Astrocyte of the cerebellum (primary cell): ENCODE results near the gene RASIP1.

Experiments
- DNase-seq: peaks from one replicate; pipeline ENCODE4 v3.0.0-alpha.2; 2011; ENCODE audit warnings: low read depth
- H3K4me3 ChIP-seq: 2 replicates; pipeline ENCODE4 v1.5.1; 2011; ENCODE audit warnings: mild to moderate bottlenecking, low read depth, low read length, moderate library complexity
- in situ Hi-C: cut with HindIII; loops from 2 replicates; pipeline ENCODE4 v1.10.0; 2017; ENCODE audit warnings: low sequenced_read_pairs
- TF ChIP-seq, protein P1 (sequence below): IDR thresholded peaks from 2 replicates; pipeline ENCODE4 v1.5.1; 2012; ENCODE audit warnings: low read length, low read depth, moderate library complexity, mild to moderate bottlenecking; ENCODE audit errors: missing control alignments

Gene RASIP1

DNA sequence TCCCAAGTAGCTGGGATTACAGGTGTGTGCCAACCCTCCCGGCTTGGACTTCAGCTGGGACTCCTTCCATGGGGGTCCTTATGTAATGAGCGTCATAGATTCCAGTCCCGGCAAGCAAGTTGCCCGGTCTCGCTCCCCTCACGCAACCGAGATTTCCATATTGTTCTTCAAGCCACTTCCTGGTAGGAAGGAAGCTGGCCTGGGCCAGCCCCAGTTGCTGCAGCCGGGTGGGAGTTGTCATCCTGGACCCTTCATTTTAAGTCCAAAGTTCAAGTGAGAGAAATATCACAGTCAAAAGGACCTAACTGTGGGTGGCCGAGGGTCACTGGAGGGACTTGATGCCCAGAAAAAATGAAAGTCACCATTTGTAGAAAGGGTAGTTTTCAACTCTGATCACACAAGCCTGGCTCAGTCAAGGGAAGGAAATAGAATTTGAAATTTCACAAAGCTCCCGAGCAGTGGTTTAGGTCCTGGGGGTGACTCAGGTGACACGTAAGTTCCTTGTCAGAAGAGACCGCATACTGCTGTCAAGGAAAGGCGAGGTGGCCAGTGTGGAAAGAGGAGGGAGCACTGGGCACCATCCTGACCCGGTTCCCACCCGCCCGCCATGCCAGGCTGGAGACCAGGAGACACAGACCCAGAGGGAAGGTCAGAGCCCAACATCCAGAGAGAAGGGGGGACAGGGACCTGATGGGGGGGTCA lies 20.2 kb upstream of the RASIP1 start:
- TF ChIP-seq, protein P1, sequence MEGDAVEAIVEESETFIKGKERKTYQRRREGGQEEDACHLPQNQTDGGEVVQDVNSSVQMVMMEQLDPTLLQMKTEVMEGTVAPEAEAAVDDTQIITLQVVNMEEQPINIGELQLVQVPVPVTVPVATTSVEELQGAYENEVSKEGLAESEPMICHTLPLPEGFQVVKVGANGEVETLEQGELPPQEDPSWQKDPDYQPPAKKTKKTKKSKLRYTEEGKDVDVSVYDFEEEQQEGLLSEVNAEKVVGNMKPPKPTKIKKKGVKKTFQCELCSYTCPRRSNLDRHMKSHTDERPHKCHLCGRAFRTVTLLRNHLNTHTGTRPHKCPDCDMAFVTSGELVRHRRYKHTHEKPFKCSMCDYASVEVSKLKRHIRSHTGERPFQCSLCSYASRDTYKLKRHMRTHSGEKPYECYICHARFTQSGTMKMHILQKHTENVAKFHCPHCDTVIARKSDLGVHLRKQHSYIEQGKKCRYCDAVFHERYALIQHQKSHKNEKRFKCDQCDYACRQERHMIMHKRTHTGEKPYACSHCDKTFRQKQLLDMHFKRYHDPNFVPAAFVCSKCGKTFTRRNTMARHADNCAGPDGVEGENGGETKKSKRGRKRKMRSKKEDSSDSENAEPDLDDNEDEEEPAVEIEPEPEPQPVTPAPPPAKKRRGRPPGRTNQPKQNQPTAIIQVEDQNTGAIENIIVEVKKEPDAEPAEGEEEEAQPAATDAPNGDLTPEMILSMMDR: no peak
- no peak overlapping the region for H3K4me3 ChIP-seq
- DNase-seq: no peak
- in situ Hi-C loops: no loop called here

DNA sequence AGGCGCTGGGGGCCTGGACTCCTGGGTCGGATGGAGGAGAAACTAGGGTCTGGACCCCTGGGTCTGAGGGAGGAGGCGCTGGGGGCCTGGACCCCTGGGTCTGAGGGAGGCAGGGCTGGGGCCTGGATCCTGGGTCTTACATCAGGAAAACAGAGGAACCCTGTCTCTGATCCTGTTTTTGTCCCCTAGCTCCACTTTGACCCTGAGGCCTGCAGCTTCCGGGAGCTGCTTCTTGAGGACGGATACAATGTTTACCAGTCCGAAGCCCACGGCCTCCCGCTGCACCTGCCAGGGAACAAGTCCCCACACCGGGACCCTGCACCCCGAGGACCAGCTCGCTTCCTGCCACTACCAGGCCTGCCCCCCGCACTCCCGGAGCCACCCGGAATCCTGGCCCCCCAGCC lies 17.3 kb upstream of the RASIP1 start:
- no peak for DNase-seq
- in situ Hi-C loops: no loop called here
- no peak overlapping the region for H3K4me3 ChIP-seq
- TF ChIP-seq, protein P1: no peak

DNA sequence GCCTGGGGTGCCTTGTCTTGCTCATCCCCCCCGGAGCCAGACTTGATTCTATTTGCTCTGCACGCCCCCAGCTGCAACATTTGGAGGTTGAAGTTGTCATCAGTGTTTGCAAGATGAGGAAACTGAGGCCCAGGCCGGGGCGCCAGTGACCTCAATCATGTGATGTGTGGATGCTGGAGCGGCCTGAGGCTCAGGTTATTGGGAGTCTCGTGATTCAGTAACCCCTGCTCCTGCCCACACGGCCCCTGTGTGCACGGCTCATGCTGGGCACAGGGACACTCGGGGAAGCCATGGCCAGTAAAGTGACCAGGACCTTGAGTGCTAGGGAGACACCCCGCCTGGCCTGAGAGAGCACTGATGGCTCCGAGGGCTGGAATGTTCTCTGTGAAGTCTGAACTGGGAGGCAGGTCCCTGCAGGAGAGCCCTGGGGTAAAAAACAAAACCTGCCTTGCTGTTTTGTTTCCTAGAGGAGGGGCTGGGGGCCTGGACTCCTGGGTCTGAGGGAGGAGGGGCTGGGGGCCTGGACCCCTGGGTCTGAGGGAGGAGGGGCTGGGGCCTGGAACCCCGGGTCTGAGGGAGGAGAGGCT lies 16.8 kb upstream of the RASIP1 start:
- TF ChIP-seq, protein P1: no peak
- in situ Hi-C loops: no loop called here
- no peak for DNase-seq
- no peak overlapping the region for H3K4me3 ChIP-seq

DNA sequence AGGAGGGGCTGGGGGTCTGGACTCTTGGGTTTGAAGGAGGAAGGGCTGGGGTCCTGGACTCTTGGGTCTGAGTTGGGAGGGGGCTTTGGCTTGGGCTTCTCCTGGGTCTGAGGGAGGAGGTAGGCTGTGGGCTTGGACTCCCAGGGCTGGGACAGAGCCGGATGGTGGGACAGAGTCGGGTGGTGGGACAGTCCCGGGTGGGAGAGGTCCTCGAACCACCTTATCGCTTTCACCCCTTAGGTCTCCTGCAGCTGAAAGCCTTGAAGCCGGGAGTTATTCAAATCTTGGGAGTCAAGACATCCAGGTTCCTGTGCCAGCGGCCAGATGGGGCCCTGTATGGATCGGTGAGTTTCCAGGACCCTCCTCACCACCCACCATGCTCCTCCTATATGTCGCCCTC lies 16.3 kb upstream of the RASIP1 start:
- TF ChIP-seq, protein P1: no peak
- in situ Hi-C loops: no loop called here
- no peak for DNase-seq
- no peak overlapping the region for H3K4me3 ChIP-seq

GRCh38 chr19:48756212-48756611 lies 15.8 kb upstream of the RASIP1 start:
- TF ChIP-seq, protein P1: no peak
- DNase-seq: no peak
- in situ Hi-C loops: no loop called here
- no peak overlapping the region for H3K4me3 ChIP-seq

DNA sequence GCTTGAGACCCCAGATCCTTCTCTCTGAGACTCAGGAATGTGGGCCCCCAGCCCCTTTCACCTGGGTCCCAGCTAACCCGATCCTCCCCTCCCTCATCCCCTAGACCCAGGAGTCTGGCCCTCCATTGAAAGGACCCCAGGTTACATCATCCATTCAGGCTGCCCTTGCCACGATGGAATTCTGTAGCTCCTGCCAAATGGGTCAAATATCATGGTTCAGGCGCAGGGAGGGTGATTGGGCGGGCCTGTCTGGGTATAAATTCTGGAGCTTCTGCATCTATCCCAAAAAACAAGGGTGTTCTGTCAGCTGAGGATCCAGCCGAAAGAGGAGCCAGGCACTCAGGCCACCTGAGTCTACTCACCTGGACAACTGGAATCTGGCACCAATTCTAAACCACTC lies 15.4 kb upstream of the RASIP1 start:
- DNase-seq: no peak
- TF ChIP-seq, protein P1: no peak
- no peak overlapping the region for H3K4me3 ChIP-seq
- in situ Hi-C loops: no loop called here
